HL-60/S4 (cell line): ENCODE results near the gene MME.
"Not testable (repeated sequence)": the region's sequence is repeated elsewhere in the genome, so short reads cannot be mapped to it uniquely, and the experiment has no call there.

ENCODE experiments used
- in situ Hi-C: fragments of 300-500 bp; cut with MboI; formaldehyde crosslinking; loops from 2 replicates; pipeline ENCODE4 v1.14.3; 2022; ENCODE audit warnings: low sequenced_read_pairs

Gene MME

GRCh38 chr3:155083313-155083905 is 3.3 kb downstream of the MME start:
- in situ Hi-C loops = no loop called here

- in situ Hi-C loops = no loop called here
Observed at GRCh38 chr3:155084567-155084966, 4.4 kb downstream of the MME start.

- in situ Hi-C loops = no loop called here
Observed at GRCh38 chr3:155086051-155086450, 5.9 kb downstream of the MME start.

GRCh38 chr3:155088706-155089345 is 8.7 kb downstream of the MME start:
- in situ Hi-C loops = no loop called here

GRCh38 chr3:155089495-155089894 is 9.4 kb downstream of the MME start:
- in situ Hi-C loops = no loop called here

- in situ Hi-C loops = no loop called here
Observed at GRCh38 chr3:155093261-155093660, 13.1 kb downstream of the MME start.

GRCh38 chr3:155096303-155097008 is 16.3 kb downstream of the MME start:
- in situ Hi-C loops = no loop called here

GRCh38 chr3:155097009-155097349 is 16.9 kb downstream of the MME start:
- in situ Hi-C loops = no loop called here

- in situ Hi-C loops = no loop called here
Observed at GRCh38 chr3:155101398-155101797, 21.3 kb downstream of the MME start.

GRCh38 chr3:155102329-155102728 is 22.2 kb downstream of the MME start:
- in situ Hi-C loops = no loop called here

GRCh38 chr3:155103686-155104085 is 23.6 kb downstream of the MME start:
- in situ Hi-C loops = no loop called here

- in situ Hi-C loops = no loop called here
Observed at GRCh38 chr3:155106119-155106518, 26.0 kb downstream of the MME start.

GRCh38 chr3:155110022-155110421 is 29.9 kb downstream of the MME start:
- in situ Hi-C loops = no loop called here

GRCh38 chr3:155110996-155111901 is 31.1 kb downstream of the MME start:
- in situ Hi-C loops = no loop called here

GRCh38 chr3:155111971-155112370 is 31.9 kb downstream of the MME start:
- in situ Hi-C loops = no loop called here

GRCh38 chr3:155112661-155113389 is 32.7 kb downstream of the MME start:
- in situ Hi-C loops = no loop called here

- in situ Hi-C loops = not testable (repeated sequence)
Observed at GRCh38 chr3:155124745-155125144, 44.6 kb downstream of the MME start.

GRCh38 chr3:155129396-155129795 is 49.3 kb downstream of the MME start:
- in situ Hi-C loops = no loop called here

- in situ Hi-C loops = no loop called here
Observed at GRCh38 chr3:155130001-155130400, 49.9 kb downstream of the MME start.

- in situ Hi-C loops = no loop called here
Observed at GRCh38 chr3:155131104-155131503, 51.0 kb downstream of the MME start.

GRCh38 chr3:155134311-155134710 is 54.2 kb downstream of the MME start:
- in situ Hi-C loops = not testable (repeated sequence)
